HepG2 (cell line): ENCODE measurements around the gene NOXO1. TPM values are rescaled to one million over a fixed set of nuclear protein-coding genes. Genes with fewer than 3 reads are reported as not detected.
A peak's percentile ranks its signal among the peaks of the same experiment; 100 is the strongest.

Experiments used
- JARID2 ChIP-seq: sonication (generic); formaldehyde crosslinking; IDR thresholded peaks from 2 replicates; pipeline ENCODE4 v1.8.1; 2023; ENCODE audit warnings: missing genetic modification reagents, inconsistent platforms; ENCODE audit not compliant: insufficient replicate concordance
- MXI1 ChIP-seq: IDR thresholded peaks from 3 replicates; pipeline ENCODE4 v1.6.1; 2012; ENCODE audit warnings: low read depth, low read length, inconsistent platforms, borderline replicate concordance
- MYNN ChIP-seq: sonication (generic); formaldehyde crosslinking; IDR thresholded peaks from 2 replicates; pipeline ENCODE4 v1.4.0; 2020; ENCODE audit warnings: mild to moderate bottlenecking, low read depth, missing genetic modification reagents
- NFIB ChIP-seq: sonication (generic); formaldehyde crosslinking; IDR thresholded peaks from 2 replicates; pipeline ENCODE4 v1.9.0; 2021; ENCODE audit warnings: missing genetic modification reagents, mild to moderate bottlenecking, borderline replicate concordance
- TRIM22 ChIP-seq: fragments of 450-650 bp; IDR thresholded peaks from 2 replicates; pipeline ENCODE4 v1.6.1; 2017
- ZNF83 ChIP-seq: sonication (generic); formaldehyde crosslinking; IDR thresholded peaks from 2 replicates; pipeline ENCODE4 v1.4.0; 2020; ENCODE audit warnings: missing genetic modification reagents, mild to moderate bottlenecking, borderline replicate concordance
- ZNF839 ChIP-seq: sonication (generic); formaldehyde crosslinking; IDR thresholded peaks from 2 replicates; pipeline ENCODE4 v1.4.0; 2020; ENCODE audit warnings: missing genetic modification reagents, mild to moderate bottlenecking, borderline replicate concordance
- polyA plus RNA-seq, 8 experiments: library from polyadenylated mRNA; depleted of rRNA in 3 of 8; stranded (reverse) in 7 of 8; unstranded in 1 of 8; fragments of >200 nt; fragmentation: Illumina TruSeq in 4 of 8; extraction: Trizol in 4 of 8; gene quantifications; 2 replicates each; pipeline versions ENCODE4 v1.2.1 to v1.2.3, GENCODE V29; 2011 to 2016; ENCODE audit warnings: low read depth in 4 of 8, missing spikeins in 1 of 8, mixed read lengths in 1 of 8; ENCODE audit not compliant: insufficient read depth in 1 of 8
- total RNA-seq, 5 experiments: library from RNA; depleted of rRNA; stranded (reverse); fragments of >200 nt; fragmentation: Illumina TruSeq; extraction: Trizol; gene quantifications; 2 replicates each; pipeline ENCODE4 v1.2.3, GENCODE V29; 2016; ENCODE audit warnings: low read depth in 1 of 5
- TF ChIP-seq, protein P1 (sequence below): sonication (generic); formaldehyde crosslinking; conservative IDR thresholded peaks from 2 replicates; pipeline ENCODE4 v1.4.0; 2020; ENCODE audit warnings: mild to moderate bottlenecking, missing genetic modification reagents, moderate library complexity

Gene NOXO1
- total and polyA plus RNA-seq, 2 of the 13 experiments (the other 11 are each of a cell fraction or from before 2014, with no cell fraction given) = 0.69 to 1.4 TPM

DNA sequence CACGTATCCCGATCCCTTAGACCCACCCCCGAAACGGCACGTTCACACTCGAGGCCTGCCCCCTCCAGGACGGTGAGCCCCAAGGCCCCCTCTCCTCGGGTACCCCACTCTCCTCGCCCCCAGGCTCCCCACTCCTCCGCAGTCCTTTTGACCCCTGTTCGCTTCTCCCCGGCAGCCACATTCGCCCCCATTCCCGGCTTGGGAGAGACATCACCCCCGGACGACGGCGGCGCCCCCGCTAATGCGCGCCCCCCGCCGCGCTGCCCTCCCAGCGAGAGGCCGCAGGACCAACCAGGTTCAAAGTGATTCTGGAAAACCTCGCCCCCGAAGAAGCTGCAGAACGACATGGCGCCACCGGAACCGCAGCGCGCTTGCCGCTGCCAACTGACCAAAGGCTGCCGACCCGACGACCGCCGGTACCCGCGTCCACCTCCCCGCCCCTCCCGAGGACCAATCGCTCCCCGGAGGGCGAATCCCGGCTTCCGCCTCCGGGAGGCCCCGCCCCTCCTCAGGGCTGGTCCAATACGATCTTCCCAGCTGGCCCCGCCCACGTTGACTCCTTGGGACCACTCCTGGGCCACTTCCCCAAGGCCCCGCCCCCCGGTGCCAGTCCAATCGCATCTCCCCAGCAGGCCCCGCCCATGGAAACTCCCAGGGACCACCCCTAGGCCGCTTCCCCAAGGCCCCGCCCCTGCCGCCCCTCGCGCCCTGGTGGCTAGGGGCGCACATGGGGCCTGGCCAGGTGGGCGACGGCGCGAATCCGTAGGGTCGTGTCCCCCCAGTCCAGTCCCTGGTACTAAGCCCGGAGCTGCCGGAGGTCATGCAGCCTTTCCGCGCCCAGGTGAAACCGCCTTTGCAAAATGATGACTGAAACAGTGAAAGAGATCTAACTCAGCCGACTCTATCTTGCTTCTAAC is 38.2 kb downstream of the NOXO1 start, which contains the start of gene MSRB1 (continued):
- TF ChIP-seq MXI1 (peak; percentile 72; the same call in 1 of the 3 replicates), ZNF839 (CRISPR knock-in tag) (no peak), TRIM22 (no peak), MYNN (CRISPR knock-in tag) (no peak), NFIB (CRISPR knock-in tag) (no peak), JARID2 (CRISPR knock-in tag) (no peak), ZNF83 (CRISPR knock-in tag) (no peak)
- TF ChIP-seq, protein P1, sequence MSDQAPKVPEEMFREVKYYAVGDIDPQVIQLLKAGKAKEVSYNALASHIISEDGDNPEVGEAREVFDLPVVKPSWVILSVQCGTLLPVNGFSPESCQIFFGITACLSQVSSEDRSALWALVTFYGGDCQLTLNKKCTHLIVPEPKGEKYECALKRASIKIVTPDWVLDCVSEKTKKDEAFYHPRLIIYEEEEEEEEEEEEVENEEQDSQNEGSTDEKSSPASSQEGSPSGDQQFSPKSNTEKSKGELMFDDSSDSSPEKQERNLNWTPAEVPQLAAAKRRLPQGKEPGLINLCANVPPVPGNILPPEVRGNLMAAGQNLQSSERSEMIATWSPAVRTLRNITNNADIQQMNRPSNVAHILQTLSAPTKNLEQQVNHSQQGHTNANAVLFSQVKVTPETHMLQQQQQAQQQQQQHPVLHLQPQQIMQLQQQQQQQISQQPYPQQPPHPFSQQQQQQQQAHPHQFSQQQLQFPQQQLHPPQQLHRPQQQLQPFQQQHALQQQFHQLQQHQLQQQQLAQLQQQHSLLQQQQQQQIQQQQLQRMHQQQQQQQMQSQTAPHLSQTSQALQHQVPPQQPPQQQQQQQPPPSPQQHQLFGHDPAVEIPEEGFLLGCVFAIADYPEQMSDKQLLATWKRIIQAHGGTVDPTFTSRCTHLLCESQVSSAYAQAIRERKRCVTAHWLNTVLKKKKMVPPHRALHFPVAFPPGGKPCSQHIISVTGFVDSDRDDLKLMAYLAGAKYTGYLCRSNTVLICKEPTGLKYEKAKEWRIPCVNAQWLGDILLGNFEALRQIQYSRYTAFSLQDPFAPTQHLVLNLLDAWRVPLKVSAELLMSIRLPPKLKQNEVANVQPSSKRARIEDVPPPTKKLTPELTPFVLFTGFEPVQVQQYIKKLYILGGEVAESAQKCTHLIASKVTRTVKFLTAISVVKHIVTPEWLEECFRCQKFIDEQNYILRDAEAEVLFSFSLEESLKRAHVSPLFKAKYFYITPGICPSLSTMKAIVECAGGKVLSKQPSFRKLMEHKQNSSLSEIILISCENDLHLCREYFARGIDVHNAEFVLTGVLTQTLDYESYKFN (CRISPR knock-in tag) = peak; percentile 31
- TF ChIP-seq, all 625 proteins: peak for 223
